HG03097 (cell line): ENCODE data around the gene RGS9.

Source experiments
- ATAC-seq: cut with Tn5 transposase; IDR thresholded peaks from one replicate; pipeline ENCODE4 v1.9.1; 2021; ENCODE audit not compliant: unreplicated experiment, low FRiP score

RGS9 gene

DNA sequence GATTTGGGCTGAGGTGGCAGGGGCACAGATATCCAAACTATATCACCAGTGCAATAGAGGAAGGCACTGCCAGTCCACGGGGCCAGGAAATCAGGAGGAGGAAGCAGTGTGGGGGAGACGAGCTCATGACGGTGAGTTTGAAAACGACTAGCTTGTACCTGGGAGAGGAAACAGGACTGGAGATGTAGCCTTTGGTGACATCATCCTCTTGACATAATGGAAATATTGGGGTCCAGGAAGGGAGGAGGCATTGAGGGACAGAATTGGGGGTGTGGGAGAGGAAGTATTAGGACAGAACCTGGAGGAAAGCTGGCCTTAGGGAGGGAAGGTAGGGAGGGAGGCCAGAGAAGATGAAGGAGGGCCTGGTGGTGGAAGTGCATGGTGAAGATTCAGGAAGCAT lies 109.1 kb downstream of the RGS9 start:
- no peak for ATAC-seq

GRCh38 chr17:65249774-65250173 lies 112.6 kb downstream of the RGS9 start:
- ATAC-seq, result no peak

DNA sequence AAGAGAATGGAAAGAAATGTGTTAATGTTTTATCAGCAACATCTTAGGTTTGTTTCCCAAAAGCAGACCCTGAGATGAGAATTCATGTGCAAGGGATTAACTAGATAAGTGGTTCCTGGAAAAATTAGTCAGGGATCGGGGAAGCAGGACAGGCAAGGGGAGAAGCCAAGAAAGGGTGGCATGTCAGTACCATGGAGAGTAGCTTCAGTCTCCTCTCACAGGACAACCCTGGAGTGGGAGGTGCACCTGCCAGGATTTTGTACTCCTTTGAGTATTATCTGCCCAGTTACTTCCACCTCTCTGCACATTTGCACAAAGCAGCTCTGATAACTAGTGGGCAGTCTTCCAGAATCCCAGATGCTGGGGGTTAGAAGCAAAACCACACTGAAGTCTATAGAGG lies 117.0 kb downstream of the RGS9 start:
- no peak for ATAC-seq

DNA sequence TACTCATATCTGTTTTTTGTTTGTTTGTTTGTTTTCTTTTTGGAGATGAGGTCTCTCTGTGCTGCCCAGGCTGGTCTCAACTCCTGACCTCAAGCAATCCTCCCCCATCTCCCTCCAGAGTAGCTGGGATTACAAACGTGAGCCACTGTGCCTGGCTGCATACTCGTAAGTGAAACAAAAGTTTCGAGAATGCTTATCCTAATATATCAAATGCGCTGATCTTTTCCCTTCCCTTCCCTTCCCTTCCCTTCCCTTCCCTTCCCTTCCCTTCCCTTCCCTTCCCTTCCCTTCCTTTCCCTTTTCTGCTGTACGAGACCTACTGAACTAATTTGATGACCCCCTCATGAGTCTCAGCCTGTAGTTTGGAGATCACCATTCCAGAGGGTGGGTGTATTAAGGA lies 122.1 kb downstream of the RGS9 start:
- ATAC-seq, result no peak

DNA sequence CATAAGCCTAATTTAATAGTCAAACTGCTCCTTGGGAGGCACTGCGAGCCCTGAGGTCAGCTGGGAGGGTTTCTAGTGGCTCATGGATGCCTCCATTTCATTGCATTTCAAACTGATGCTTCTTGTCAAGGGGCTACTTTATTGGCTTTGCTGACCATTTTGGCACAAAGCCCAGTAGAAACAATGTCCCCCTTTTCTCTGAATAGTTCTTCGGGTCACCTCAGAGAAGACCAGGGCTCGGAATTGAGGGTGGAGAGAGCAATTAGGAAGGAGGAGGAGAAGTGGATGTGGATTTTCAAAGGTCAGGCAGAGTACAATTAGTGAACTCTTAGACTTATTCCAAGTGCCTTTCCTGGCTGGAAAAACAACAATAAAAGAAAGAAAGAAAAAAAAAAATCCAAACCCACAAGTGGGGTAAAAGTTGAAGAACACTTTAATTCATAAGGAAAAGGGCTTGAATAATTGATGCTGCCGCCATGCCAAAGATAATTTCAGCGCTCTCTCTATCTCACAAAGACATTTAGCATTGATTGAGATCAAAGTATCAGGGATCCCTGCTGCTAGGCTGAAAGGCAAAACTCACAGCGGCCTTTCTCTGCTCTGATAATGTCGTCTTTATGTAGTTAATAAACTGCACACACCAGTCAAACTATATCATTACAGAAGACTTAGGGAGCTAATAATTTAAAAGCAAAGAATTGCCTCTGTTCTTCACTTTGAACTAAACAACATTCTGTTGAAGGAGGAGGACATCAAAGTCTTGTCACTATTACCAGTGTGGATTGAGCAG lies 122.7 kb downstream of the RGS9 start:
- ATAC-seq, result no peak

DNA sequence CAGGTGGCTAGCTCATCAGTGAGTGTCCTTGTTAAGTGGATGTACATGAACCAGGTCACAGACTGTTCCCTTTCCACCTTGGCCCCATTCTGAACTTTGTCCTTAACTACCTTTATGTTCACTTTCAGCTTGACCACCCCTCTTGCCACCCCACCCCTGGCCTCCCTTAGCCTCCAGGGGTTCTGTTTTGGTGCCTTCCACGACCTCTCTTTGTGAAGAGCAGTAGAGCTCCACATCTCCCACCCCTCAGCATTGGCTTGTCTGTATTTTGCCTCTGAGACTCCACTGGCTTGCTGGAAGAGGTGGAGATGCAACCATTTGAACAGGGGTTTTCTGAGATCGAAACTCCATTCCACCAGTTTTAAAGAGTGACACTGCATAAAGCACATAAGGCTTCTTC lies 123.5 kb downstream of the RGS9 start:
- no peak for ATAC-seq

GRCh38 chr17:65261152-65261551 lies 124.0 kb downstream of the RGS9 start:
- ATAC-seq, result no peak

GRCh38 chr17:65261682-65262636 lies 124.8 kb downstream of the RGS9 start:
- no peak for ATAC-seq

- no peak for ATAC-seq
Observed at GRCh38 chr17:65265276-65265675, 128.1 kb downstream of the RGS9 start.

GRCh38 chr17:65268832-65269231 lies 131.7 kb downstream of the RGS9 start:
- ATAC-seq, result no peak

DNA sequence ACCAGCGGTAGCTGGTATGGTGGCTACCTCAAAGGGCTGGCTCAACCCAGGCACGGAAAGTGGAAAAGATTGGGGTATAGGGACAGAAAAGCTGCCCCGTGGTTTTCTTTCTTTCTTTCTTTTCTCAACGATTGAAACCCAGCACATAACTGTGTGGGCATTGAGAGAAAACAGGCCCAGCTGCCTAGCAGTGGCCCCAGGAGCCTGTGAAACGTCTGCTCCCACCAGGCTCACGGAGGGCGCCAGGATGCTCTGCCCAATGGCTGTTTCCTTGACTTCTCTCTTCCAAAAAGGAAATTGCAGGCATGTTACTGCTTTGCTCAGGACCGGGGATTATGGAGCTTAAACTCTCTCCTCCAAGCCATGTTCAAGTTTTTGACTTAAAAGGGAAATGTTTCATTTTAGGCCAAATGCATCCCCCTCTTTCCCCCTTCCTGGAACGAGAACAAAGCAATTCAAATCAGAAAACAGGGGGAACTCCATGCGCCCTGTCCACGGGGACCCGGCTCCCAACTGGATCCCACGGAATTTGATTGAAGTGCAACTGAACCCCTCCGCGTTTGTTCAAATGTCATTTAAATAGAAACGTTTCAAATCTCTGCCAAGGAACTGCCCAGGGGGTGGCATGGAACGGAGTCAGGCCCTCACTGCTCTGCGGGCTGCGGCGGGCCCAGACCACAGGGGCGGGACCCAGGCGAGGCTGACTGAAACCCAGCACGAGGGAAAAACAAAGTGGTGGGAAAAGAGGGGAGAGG lies 133.5 kb downstream of the RGS9 start:
- ATAC-seq, result no peak

- no peak for ATAC-seq
Observed at GRCh38 chr17:65271296-65271695, 134.1 kb downstream of the RGS9 start.
